Thyroid gland (tissue), 4 donors: ENCODE results near the gene GAS6. TPM values are rescaled to one million over a fixed set of nuclear protein-coding genes. Genes with fewer than 3 reads are reported as not detected.
A peak's percentile ranks its signal among the peaks of the same experiment; 100 is the strongest.

Experiments
- DNase-seq, 2 donors: peaks; one replicate each; pipeline ENCODE4 v3.0.0-alpha.2; 2019
- H3K27ac ChIP-seq, 3 donors: fragments of 200-600 bp; sonication (generic); 1 replicate in 2 of 3; 2 replicates in 1 of 3; pipeline ENCODE4 v1.5.1; 2016 to 2019; ENCODE audit warnings: mild to moderate bottlenecking in 1 of 3, moderate library complexity in 1 of 3
- H3K27me3 ChIP-seq: fragments of 200-600 bp; sonication (generic); one replicate; pipeline ENCODE4 v1.5.1; 2019
- H3K36me3 ChIP-seq, 2 donors: fragments of 200-600 bp; sonication (generic); one replicate each; pipeline ENCODE4 v1.5.1; 2016 to 2019
- H3K4me1 ChIP-seq, 2 donors: fragments of 200-600 bp; sonication (generic); one replicate each; pipeline ENCODE4 v1.5.1; 2017 to 2019
- H3K4me3 ChIP-seq, 3 donors: fragments of 200-600 bp; sonication (generic); replicated peaks in 1 of 3; 1 replicate in 2 of 3; 2 replicates in 1 of 3; pipeline ENCODE4 v1.5.1; 2016; ENCODE audit warnings: mild to moderate bottlenecking in 1 of 3
- H3K9me3 ChIP-seq: fragments of 200-600 bp; sonication (generic); one replicate; pipeline ENCODE4 v1.5.1; 2017
- POLR2A ChIP-seq, 2 donors: fragments of 450-650 bp; IDR thresholded peaks; one replicate each; pipeline ENCODE4 v1.6.1; 2017; ENCODE audit warnings: antibody characterized with exemption in 2 of 2, mild to moderate bottlenecking in 2 of 2, moderate library complexity in 1 of 2
- WGBS, 2 donors: methylation state at CpG; one replicate each; pipeline ENCODE4 v1.1.5; 2017; 5-methylcytosine and 5-hydroxymethylcytosine counted together
- intact Hi-C: fragments of 100-400 bp; cut with DNase I; formaldehyde crosslinking; loops from one replicate; pipeline ENCODE4 v1.15.1; 2023
- total RNA-seq, 4 donors: library from RNA; depleted of rRNA; stranded (reverse); fragments of >200 nt; gene quantifications; one replicate each; pipeline ENCODE4 v1.2.3, GENCODE V29; 2016
- TF ChIP-seq, protein P1 (sequence below), 6 experiments: fragments of 200-600 bp in 3 of 6; fragments of 450-650 bp in 3 of 6; sonication (generic) in 3 of 6; IDR thresholded peaks; one replicate each; pipeline ENCODE4 v1.5.1; 2016 to 2019; ENCODE audit warnings: antibody characterized with exemption in 6 of 6, mild to moderate bottlenecking in 2 of 6, inconsistent platforms in 1 of 6, moderate library complexity in 1 of 6

The GAS6 gene
- total RNA-seq, 4 donors from 2014 or later, result 145 to 197 (median 173) TPM

- H3K4me1 ChIP-seq, result peaks cover 18 to 19% of the 10 kb centered on the region in 2 donors
- no peaks in the 10 kb centered on the region for H3K36me3 ChIP-seq
- H3K9me3 ChIP-seq, result no peaks in the 10 kb centered on the region
- WGBS, 2 donors, result 80 to 84% methylated on average over 8 of the region's 8 CpGs
- H3K27me3 ChIP-seq, result no peaks in the 10 kb centered on the region
- DNase-seq, result no peak
- TF ChIP-seq, protein P1, sequence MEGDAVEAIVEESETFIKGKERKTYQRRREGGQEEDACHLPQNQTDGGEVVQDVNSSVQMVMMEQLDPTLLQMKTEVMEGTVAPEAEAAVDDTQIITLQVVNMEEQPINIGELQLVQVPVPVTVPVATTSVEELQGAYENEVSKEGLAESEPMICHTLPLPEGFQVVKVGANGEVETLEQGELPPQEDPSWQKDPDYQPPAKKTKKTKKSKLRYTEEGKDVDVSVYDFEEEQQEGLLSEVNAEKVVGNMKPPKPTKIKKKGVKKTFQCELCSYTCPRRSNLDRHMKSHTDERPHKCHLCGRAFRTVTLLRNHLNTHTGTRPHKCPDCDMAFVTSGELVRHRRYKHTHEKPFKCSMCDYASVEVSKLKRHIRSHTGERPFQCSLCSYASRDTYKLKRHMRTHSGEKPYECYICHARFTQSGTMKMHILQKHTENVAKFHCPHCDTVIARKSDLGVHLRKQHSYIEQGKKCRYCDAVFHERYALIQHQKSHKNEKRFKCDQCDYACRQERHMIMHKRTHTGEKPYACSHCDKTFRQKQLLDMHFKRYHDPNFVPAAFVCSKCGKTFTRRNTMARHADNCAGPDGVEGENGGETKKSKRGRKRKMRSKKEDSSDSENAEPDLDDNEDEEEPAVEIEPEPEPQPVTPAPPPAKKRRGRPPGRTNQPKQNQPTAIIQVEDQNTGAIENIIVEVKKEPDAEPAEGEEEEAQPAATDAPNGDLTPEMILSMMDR (IDR thresholded peaks at IDR 0.05), result no peak
- TF ChIP-seq POLR2A (IDR thresholded peaks at IDR 0.05), result no peak
- H3K27ac ChIP-seq, result no peak overlapping the region
- no peak overlapping the region for H3K4me3 ChIP-seq
- intact Hi-C loops, result no loop called here
These were observed 15.9 kb downstream of the GAS6 start for GRCh38 chr13:113848020-113848419.

GRCh38 chr13:113846636-113847318 is 17.1 kb downstream of the GAS6 start:
- H3K27ac ChIP-seq, result no peak overlapping the region
- no peak overlapping the region for H3K4me3 ChIP-seq
- intact Hi-C loops, result no loop called here
- no peaks in the 10 kb centered on the region for H3K9me3 ChIP-seq
- no peaks in the 10 kb centered on the region for H3K27me3 ChIP-seq
- no peaks in the 10 kb centered on the region for H3K36me3 ChIP-seq
- TF ChIP-seq, protein P1 (IDR thresholded peaks at IDR 0.05), result no peak
- no peak for TF ChIP-seq POLR2A (IDR thresholded peaks at IDR 0.05)
- WGBS, 2 donors, result 74 to 80% methylated on average over 16 to 28 of the region's 28 CpGs
- peak; percentile 61 for DNase-seq
- peaks cover 14 to 18% of the 10 kb centered on the region in 2 donors for H3K4me1 ChIP-seq

- 91% methylated on average over 30 of the region's 30 CpGs for WGBS, 2 donors
- Histone ChIP-seq H3K36me3 (no peaks in the 10 kb centered on the region), H3K27me3 (no peaks in the 10 kb centered on the region), H3K4me1 (peaks cover 15 to 19% of the 10 kb centered on the region in 2 donors), H3K4me3 (no peak overlapping the region), H3K9me3 (no peaks in the 10 kb centered on the region), H3K27ac (no peak overlapping the region)
- TF ChIP-seq, protein P1 (IDR thresholded peaks at IDR 0.05), result no peak
- TF ChIP-seq POLR2A (IDR thresholded peaks at IDR 0.05), result no peak
- DNase-seq, result peak in 1 of 2 donors; percentile 2
- intact Hi-C loops, result no loop called here
These were observed 17.9 kb downstream of the GAS6 start for GRCh38 chr13:113845723-113846635.

DNA sequence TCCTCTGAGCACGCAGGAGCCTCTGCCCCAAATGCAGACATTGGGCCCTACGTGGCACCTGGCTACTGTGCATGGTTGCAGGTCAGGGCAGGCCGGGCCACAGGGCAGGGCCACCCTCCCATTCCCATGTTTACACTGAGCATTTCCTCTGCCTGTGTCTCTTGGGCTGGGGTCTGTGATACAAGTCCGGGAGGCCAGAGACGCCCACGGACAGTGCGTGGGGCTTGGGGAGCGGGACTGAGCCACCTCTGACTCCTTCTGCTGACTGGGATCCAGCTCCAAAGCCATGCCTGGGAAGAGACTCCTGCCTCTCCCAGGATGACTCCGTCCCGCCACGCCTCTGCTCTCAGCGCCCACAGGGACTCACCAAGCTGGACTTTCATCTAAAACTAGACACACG is 18.8 kb downstream of the GAS6 start:
- no peaks in the 10 kb centered on the region for H3K27me3 ChIP-seq
- no peak for TF ChIP-seq POLR2A (IDR thresholded peaks at IDR 0.05)
- TF ChIP-seq, protein P1 (IDR thresholded peaks at IDR 0.05), result no peak
- peak in 1 of 2 donors; percentile 1 for DNase-seq
- H3K36me3 ChIP-seq, result no peaks in the 10 kb centered on the region
- no peaks in the 10 kb centered on the region for H3K9me3 ChIP-seq
- H3K27ac ChIP-seq, result no peak overlapping the region
- intact Hi-C loops, result no loop called here
- H3K4me3 ChIP-seq, result no peak overlapping the region
- H3K4me1 ChIP-seq, result peaks cover 24 to 28% of the 10 kb centered on the region in 2 donors
- WGBS, 2 donors, result 90 to 97% methylated on average over 10 to 11 of the region's 13 CpGs
